CD4-positive, alpha-beta T cell treated with Interferon alpha-2 for 1 hour (primary cell): ENCODE measurements around the gene SIRT3.
A peak's percentile ranks its signal among the peaks of the same experiment; 100 is the strongest.

Experiments
- DNase-seq, 2 donors: peaks; one replicate each; pipeline ENCODE4 v3.0.0-alpha.2; 2020 to 2022

SIRT3 gene

GRCh38 chr11:270451-271318, 34.5 kb upstream of the SIRT3 start:
- no peak for DNase-seq

- DNase-seq: peak; percentile 73 to 80
Observed at GRCh38 chr11:269146-269890, 33.2 kb upstream of the SIRT3 start.

- DNase-seq: peak; percentile 68 to 72
Observed at GRCh38 chr11:268716-269145, 32.6 kb upstream of the SIRT3 start.

- DNase-seq: peak; percentile 63 to 66
Observed at GRCh38 chr11:267491-267994, 31.4 kb upstream of the SIRT3 start.

- DNase-seq: peak in 1 of 2 donors; percentile 44
Observed at GRCh38 chr11:266676-267439, 30.7 kb upstream of the SIRT3 start.

GRCh38 chr11:261624-262023, 25.5 kb upstream of the SIRT3 start:
- no peak for DNase-seq

- no peak for DNase-seq
Observed at GRCh38 chr11:259413-259812, 23.3 kb upstream of the SIRT3 start.

GRCh38 chr11:257766-258493, 21.8 kb upstream of the SIRT3 start:
- DNase-seq: no peak

- DNase-seq: no peak
Observed at GRCh38 chr11:256952-257737, 21.0 kb upstream of the SIRT3 start.

GRCh38 chr11:255816-256215, 19.7 kb upstream of the SIRT3 start:
- no peak for DNase-seq

GRCh38 chr11:255176-255575, 19.0 kb upstream of the SIRT3 start:
- DNase-seq: no peak

GRCh38 chr11:253886-254270, 17.7 kb upstream of the SIRT3 start:
- DNase-seq: no peak

GRCh38 chr11:253160-253885, 17.2 kb upstream of the SIRT3 start:
- DNase-seq: no peak

- no peak for DNase-seq
Observed at GRCh38 chr11:252666-253065, 16.5 kb upstream of the SIRT3 start.

- peak in 1 of 2 donors; percentile 6 for DNase-seq
Observed at GRCh38 chr11:251550-251949, 15.4 kb upstream of the SIRT3 start.

- DNase-seq: peak; percentile 78 to 86
Observed at GRCh38 chr11:250740-251299, 14.7 kb upstream of the SIRT3 start.

- DNase-seq: no peak
Observed at GRCh38 chr11:250274-250673, 14.1 kb upstream of the SIRT3 start.

- no peak for DNase-seq
Observed at GRCh38 chr11:249062-249461, 12.9 kb upstream of the SIRT3 start.

GRCh38 chr11:244376-244775, 8.2 kb upstream of the SIRT3 start:
- no peak for DNase-seq

GRCh38 chr11:241634-242033, 5.5 kb upstream of the SIRT3 start:
- no peak for DNase-seq

- no peak for DNase-seq
Observed at GRCh38 chr11:240315-240714, 4.2 kb upstream of the SIRT3 start.
